ENCODE data around the gene CYB5R4.

CYB5R4 gene, protein sequence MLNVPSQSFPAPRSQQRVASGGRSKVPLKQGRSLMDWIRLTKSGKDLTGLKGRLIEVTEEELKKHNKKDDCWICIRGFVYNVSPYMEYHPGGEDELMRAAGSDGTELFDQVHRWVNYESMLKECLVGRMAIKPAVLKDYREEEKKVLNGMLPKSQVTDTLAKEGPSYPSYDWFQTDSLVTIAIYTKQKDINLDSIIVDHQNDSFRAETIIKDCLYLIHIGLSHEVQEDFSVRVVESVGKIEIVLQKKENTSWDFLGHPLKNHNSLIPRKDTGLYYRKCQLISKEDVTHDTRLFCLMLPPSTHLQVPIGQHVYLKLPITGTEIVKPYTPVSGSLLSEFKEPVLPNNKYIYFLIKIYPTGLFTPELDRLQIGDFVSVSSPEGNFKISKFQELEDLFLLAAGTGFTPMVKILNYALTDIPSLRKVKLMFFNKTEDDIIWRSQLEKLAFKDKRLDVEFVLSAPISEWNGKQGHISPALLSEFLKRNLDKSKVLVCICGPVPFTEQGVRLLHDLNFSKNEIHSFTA

DNA sequence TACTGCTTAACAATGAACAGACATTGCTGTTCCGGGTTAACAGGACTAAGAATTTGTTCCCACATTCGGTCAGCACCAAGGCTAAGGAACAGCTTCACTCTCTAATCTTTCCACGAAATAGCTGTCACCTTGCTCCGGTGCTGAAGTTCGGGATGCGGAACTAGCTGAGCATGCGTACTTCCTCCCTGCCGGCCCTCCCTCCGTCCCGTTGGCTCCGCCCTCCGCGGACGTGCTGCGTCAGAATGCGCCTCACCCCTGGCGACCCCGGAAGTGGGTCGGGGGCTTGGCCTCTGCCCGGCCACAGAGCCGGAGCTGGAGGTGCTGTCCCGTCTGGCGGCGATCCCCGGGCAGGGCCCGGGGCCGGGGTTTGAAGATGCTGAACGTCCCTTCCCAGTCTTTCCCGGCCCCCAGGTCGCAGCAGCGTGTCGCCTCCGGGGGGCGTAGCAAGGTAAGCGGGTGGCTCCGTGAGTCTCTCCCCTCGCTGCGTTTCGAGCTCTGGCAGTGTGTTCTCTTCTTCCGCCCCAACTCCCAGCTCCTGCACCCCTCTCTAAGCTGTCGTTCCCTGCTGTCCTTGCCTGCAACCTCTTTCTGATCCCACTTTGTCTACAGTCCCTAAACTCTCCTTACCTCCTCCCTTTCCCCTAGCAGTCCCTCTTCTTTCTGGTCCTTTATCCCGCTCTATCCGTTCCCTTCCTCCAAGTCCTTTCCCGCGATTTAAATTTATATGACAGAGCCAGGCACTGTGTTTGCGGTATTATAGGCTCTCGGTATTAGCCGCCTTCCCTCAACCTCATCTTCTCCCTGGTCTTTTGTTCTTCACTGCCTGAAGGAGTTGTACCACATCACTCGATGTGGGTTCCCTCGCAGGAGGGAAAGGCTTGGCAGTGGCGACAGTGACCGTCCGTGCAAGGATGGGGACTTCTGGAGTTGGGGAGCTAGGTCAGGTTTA is at the start of gene CYB5R4:
CYB5R4 (plus strand) TSS at position 280 of the 949 bp plus-strand sequence; CDS start at position 374, 94 bp downstream.
- H3K9ac ChIP-seq (ENCODE audit: low read length), result peak within 1 kb of the TSS; percentile 58
- peaks cover 10% of the 10 kb centered on the region; the same call in 1 of the 2 replicates for H3K4me1 ChIP-seq (ENCODE audit: control insufficient read depth, insufficient read depth, low read length)
- no peaks in the 10 kb centered on the region for H3K9me3 ChIP-seq (ENCODE audit: control insufficient read depth, insufficient read depth, low read depth, low read length)
- H3K27me3 ChIP-seq (ENCODE audit: control insufficient read depth, insufficient read depth, low read length), result peaks cover 17% of the 10 kb centered on the region
- H3K27ac ChIP-seq (ENCODE audit: low read depth, low read length), result no peak within 1 kb of the TSS
- H3K36me3 ChIP-seq (ENCODE audit: control insufficient read depth, insufficient read depth, low read length), result peaks cover 2% of the 10 kb centered on the region; the same call in 1 of the 2 replicates
- peak within 1 kb of the TSS; percentile 69 for H3K4me3 ChIP-seq (ENCODE audit: low read depth, low read length)

DNA sequence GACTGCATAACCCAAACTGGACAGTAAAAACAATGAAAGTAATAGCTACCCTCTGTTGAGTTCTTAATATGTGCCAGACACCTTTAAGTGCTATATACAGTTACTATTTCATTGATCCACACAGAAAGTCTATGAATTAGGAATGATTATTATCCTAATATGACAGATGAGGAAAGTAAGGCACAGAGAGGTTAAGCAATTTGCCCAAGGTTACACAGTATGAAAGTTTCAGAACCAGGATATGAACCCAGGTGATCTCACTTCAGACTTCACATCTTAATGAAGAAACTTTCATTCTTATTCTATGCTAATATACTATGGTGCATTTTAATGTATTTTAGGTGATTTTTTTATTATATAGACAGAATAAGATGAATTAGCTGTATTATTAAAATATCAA is 46.9 kb upstream of the CYB5R4 start:
- no peak overlapping the region for H3K9ac ChIP-seq (ENCODE audit: low read length)
- no peaks in the 10 kb centered on the region for H3K4me1 ChIP-seq (ENCODE audit: control insufficient read depth, insufficient read depth, low read length)
- no peak overlapping the region for H3K27ac ChIP-seq (ENCODE audit: low read depth, low read length)
- H3K27me3 ChIP-seq (ENCODE audit: control insufficient read depth, insufficient read depth, low read length), result no peaks in the 10 kb centered on the region
- no peaks in the 10 kb centered on the region for H3K36me3 ChIP-seq (ENCODE audit: control insufficient read depth, insufficient read depth, low read length)
- H3K4me3 ChIP-seq (ENCODE audit: low read depth, low read length), result no peak overlapping the region
- H3K9me3 ChIP-seq (ENCODE audit: control insufficient read depth, insufficient read depth, low read depth, low read length), result no peaks in the 10 kb centered on the region

DNA sequence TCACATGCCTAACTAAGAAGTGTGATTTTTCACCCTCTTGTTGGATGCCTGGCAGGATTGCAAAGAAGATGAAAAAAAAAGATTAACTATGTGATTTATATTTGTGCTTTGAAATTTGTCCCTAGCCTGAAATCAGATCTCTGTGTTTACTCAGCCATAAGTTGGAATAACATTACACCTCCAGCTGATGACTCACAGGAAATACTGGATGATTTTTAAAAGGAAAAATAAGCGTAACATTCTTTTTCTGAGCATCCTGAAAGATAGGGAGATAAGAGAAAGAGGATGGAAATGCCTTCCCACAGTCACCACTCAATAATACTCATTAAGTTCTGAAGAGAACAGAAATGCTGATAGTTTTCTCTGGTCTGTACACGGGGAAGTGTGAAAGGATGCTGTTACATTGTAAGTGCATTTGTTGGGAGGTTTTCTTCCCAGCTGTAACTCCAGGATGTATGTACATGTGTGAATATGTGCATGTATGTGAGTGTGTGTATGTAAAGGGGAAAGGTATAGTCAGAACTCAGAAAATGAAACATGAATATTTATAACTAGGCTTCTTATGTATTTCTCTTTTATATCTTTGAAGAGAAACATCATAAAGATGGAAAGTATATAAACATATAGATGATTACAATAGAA is 43.7 kb upstream of the CYB5R4 start:
- Histone ChIP-seq H3K9ac (ENCODE audit: low read length) (no peak overlapping the region), H3K27me3 (ENCODE audit: control insufficient read depth, insufficient read depth, low read length) (no peaks in the 10 kb centered on the region), H3K9me3 (ENCODE audit: control insufficient read depth, insufficient read depth, low read depth, low read length) (no peaks in the 10 kb centered on the region), H3K4me3 (ENCODE audit: low read depth, low read length) (no peak overlapping the region), H3K36me3 (ENCODE audit: control insufficient read depth, insufficient read depth, low read length) (no peaks in the 10 kb centered on the region), H3K4me1 (ENCODE audit: control insufficient read depth, insufficient read depth, low read length) (no peaks in the 10 kb centered on the region), H3K27ac (ENCODE audit: low read depth, low read length) (no peak overlapping the region)

DNA sequence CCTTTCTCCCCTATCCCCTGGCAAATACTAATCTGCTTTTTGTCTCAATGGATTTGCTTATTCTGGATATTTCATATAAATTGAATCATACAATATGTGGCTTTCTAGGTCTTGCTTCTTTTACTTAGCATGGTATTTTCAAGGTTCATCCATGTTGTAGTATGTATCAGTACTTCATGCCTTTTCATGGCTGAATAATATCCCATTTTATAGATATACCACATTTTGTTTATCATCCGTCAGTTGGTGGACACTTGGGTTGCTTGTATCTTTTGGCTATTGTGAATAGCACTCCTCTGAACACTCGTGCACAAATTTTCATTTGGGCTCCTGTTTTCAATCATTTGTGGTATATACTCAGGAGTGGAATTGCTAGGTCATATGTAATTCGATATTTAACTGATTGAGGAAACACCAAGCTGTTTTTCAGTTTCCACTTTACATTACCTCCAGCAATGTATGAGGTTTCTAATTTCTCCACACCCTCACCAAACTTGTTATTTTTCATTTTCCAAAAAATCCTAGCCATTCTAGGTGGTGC is 36.8 kb upstream of the CYB5R4 start:
- no peak overlapping the region for H3K27ac ChIP-seq (ENCODE audit: low read depth, low read length)
- H3K4me1 ChIP-seq (ENCODE audit: control insufficient read depth, insufficient read depth, low read length), result peaks cover 4% of the 10 kb centered on the region; the same call in 1 of the 2 replicates
- H3K36me3 ChIP-seq (ENCODE audit: control insufficient read depth, insufficient read depth, low read length), result no peaks in the 10 kb centered on the region
- H3K9me3 ChIP-seq (ENCODE audit: control insufficient read depth, insufficient read depth, low read depth, low read length), result no peaks in the 10 kb centered on the region
- H3K4me3 ChIP-seq (ENCODE audit: low read depth, low read length), result no peak overlapping the region
- H3K27me3 ChIP-seq (ENCODE audit: control insufficient read depth, insufficient read depth, low read length), result no peaks in the 10 kb centered on the region
- no peak overlapping the region for H3K9ac ChIP-seq (ENCODE audit: low read length)

DNA sequence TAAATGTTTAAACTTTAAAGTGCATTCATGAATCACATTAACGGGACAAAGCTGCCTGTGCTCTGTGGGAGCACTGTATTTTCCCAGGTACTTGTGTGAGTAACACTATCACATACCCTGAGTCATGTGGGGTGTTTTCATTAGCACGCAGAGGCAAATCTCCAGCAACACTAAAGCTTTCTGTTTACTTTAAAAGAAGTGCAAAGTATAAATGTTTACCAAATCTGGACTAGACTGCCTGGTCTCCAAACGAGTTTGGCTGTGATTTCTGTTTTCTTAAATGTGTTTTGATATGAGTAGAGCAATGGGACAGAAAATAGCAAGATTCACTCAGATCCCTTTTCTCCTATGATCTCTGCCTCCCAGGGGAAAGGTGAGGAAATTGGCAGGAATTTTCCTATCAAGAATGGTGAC is 35.1 kb upstream of the CYB5R4 start:
- Histone ChIP-seq H3K27ac (ENCODE audit: low read depth, low read length) (no peak overlapping the region), H3K9me3 (ENCODE audit: control insufficient read depth, insufficient read depth, low read depth, low read length) (no peaks in the 10 kb centered on the region)

DNA sequence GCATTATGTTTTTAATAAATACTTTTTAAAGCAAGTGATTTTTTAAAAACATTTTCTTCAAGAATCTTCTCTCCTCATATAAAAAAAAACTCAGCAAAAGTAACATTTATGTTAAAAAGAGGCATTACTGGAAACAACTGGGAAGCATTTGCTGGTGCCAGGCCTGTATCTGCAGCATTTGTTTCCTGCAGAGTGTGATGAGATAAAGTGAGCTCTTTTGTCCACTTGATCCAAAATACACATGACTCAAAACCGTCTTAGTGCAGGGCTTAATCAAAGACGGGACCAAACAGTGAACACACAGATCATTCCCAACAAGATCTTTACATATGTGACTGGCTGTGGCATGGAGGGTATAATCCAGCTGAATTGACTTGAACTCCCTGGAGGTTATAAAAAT is 34.7 kb upstream of the CYB5R4 start:
- no peaks in the 10 kb centered on the region for H3K27me3 ChIP-seq (ENCODE audit: control insufficient read depth, insufficient read depth, low read length)

More for the DNA sequence above, 35.1 kb upstream of the CYB5R4 start:
- Histone ChIP-seq H3K9ac (ENCODE audit: low read length) (no peak overlapping the region), H3K27me3 (ENCODE audit: control insufficient read depth, insufficient read depth, low read length) (no peaks in the 10 kb centered on the region), H3K4me3 (ENCODE audit: low read depth, low read length) (no peak overlapping the region), H3K36me3 (ENCODE audit: control insufficient read depth, insufficient read depth, low read length) (no peaks in the 10 kb centered on the region), H3K4me1 (ENCODE audit: control insufficient read depth, insufficient read depth, low read length) (peaks cover 4% of the 10 kb centered on the region; the same call in 1 of the 2 replicates)

DNA sequence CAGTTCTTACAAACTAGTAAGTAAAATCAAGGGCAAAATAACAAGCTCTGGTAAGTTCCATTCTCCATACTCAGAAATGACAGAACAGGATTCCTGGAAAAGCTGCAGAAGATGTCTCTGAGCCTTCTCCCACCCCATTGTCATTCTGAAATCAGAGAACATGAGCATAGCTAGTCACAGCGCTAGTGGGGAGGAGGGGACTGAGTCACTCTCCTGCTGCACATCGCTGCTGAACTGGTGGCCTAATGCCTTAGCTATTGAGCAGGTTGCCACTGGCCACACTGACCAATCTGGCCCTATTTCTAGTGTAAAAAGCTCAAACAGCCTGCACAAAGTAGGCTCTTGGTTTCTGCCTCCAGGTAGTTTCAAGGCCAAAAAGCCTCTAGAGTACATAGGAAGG is 32.4 kb upstream of the CYB5R4 start:
- no peak overlapping the region for H3K27ac ChIP-seq (ENCODE audit: low read depth, low read length)
- H3K4me1 ChIP-seq (ENCODE audit: control insufficient read depth, insufficient read depth, low read length), result peaks cover 4% of the 10 kb centered on the region; the same call in 1 of the 2 replicates
- H3K27me3 ChIP-seq (ENCODE audit: control insufficient read depth, insufficient read depth, low read length), result no peaks in the 10 kb centered on the region
- H3K9me3 ChIP-seq (ENCODE audit: control insufficient read depth, insufficient read depth, low read depth, low read length), result no peaks in the 10 kb centered on the region
- H3K36me3 ChIP-seq (ENCODE audit: control insufficient read depth, insufficient read depth, low read length), result no peaks in the 10 kb centered on the region
- H3K9ac ChIP-seq (ENCODE audit: low read length), result no peak overlapping the region
- H3K4me3 ChIP-seq (ENCODE audit: low read depth, low read length), result no peak overlapping the region

More for the DNA sequence above, 34.7 kb upstream of the CYB5R4 start:
- Histone ChIP-seq H3K36me3 (ENCODE audit: control insufficient read depth, insufficient read depth, low read length) (no peaks in the 10 kb centered on the region), H3K27ac (ENCODE audit: low read depth, low read length) (no peak overlapping the region), H3K4me1 (ENCODE audit: control insufficient read depth, insufficient read depth, low read length) (peaks cover 4% of the 10 kb centered on the region; the same call in 1 of the 2 replicates), H3K4me3 (ENCODE audit: low read depth, low read length) (no peak overlapping the region), H3K9ac (ENCODE audit: low read length) (no peak overlapping the region), H3K9me3 (ENCODE audit: control insufficient read depth, insufficient read depth, low read depth, low read length) (no peaks in the 10 kb centered on the region)

DNA sequence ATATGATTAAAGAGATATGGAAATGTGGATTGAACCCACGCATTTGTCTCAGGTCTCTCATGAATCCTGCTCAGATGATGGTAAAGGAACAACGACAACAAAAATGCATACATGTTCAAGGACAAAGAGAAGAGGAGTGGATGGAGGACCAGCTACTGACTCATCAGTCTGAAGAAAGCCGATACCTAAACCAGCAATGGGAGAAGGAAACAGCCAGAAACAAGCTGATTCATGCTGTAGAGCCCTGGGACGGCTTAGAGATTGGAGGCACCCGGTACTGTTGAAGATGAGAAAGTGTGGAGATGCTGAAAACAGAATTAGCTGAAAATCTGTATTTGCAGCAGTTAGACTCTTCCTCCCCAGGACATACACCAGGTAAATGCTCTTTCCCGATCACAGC is 20.8 kb upstream of the CYB5R4 start:
- Histone ChIP-seq H3K27me3 (ENCODE audit: control insufficient read depth, insufficient read depth, low read length) (no peaks in the 10 kb centered on the region), H3K4me1 (ENCODE audit: control insufficient read depth, insufficient read depth, low read length) (no peaks in the 10 kb centered on the region), H3K4me3 (ENCODE audit: low read depth, low read length) (no peak overlapping the region), H3K9me3 (ENCODE audit: control insufficient read depth, insufficient read depth, low read depth, low read length) (peaks cover 20% of the 10 kb centered on the region), H3K9ac (ENCODE audit: low read length) (no peak overlapping the region), H3K36me3 (ENCODE audit: control insufficient read depth, insufficient read depth, low read length) (no peaks in the 10 kb centered on the region), H3K27ac (ENCODE audit: low read depth, low read length) (no peak overlapping the region)

DNA sequence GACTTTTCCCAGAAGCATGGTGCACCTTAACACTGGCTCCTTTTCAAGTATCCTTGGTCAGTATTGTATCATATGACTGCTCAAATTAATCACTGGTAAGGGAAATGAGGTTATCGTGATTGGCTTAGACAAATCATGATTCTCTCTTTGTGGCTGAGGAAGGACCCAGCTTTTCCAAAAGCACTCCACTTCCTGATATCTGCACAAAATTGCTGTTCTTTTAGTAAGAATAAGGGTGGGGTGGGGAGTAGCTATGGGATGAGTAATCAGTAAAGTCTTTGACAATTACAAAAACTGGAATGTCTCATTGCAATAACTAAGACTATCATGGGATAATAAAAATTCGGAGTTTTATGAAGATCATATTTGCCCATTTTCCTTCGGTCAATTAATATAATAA is 15.3 kb upstream of the CYB5R4 start:
- H3K4me3 ChIP-seq (ENCODE audit: low read depth, low read length), result no peak overlapping the region
- peaks cover 9% of the 10 kb centered on the region for H3K9me3 ChIP-seq (ENCODE audit: control insufficient read depth, insufficient read depth, low read depth, low read length)
- no peak overlapping the region for H3K27ac ChIP-seq (ENCODE audit: low read depth, low read length)
- H3K36me3 ChIP-seq (ENCODE audit: control insufficient read depth, insufficient read depth, low read length), result no peaks in the 10 kb centered on the region
- no peaks in the 10 kb centered on the region for H3K27me3 ChIP-seq (ENCODE audit: control insufficient read depth, insufficient read depth, low read length)
- H3K9ac ChIP-seq (ENCODE audit: low read length), result no peak overlapping the region
- no peaks in the 10 kb centered on the region for H3K4me1 ChIP-seq (ENCODE audit: control insufficient read depth, insufficient read depth, low read length)

DNA sequence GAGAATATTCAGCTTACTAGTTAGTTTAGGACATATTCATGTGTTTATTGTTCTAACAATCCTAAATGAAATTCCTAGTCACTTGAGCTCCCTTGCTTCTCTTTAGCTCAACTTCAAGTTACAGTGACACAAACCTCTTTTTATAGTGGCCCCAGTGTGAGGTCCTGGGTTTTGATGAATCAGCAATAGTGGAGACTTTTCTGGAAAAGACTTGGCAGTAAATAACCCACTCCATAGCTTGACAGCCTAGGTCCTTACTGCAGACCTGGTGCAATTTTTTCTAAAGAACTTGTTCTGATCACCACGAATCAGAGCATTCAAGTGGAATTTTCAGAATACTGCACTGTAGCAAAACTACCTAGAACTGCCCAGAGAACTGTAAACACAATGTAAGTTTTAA is 13.2 kb upstream of the CYB5R4 start:
- no peak overlapping the region for H3K27ac ChIP-seq (ENCODE audit: low read depth, low read length)
- no peak overlapping the region for H3K4me3 ChIP-seq (ENCODE audit: low read depth, low read length)
- peaks cover 15% of the 10 kb centered on the region for H3K27me3 ChIP-seq (ENCODE audit: control insufficient read depth, insufficient read depth, low read length)
- H3K9ac ChIP-seq (ENCODE audit: low read length), result no peak overlapping the region
- H3K36me3 ChIP-seq (ENCODE audit: control insufficient read depth, insufficient read depth, low read length), result no peaks in the 10 kb centered on the region
- H3K4me1 ChIP-seq (ENCODE audit: control insufficient read depth, insufficient read depth, low read length), result no peaks in the 10 kb centered on the region
- peaks cover 3% of the 10 kb centered on the region; the same call in 1 of the 2 replicates for H3K9me3 ChIP-seq (ENCODE audit: control insufficient read depth, insufficient read depth, low read depth, low read length)

All from HUES6 (cell line).